Vagina (tissue), 2 donors: Measurements from ENCODE around the gene FKBP3.

ENCODE experiments used
- POLR2A ChIP-seq, 2 donors: fragments of 450-650 bp; IDR thresholded peaks; one replicate each; pipeline ENCODE4 v1.6.1; 2017; ENCODE audit warnings: antibody characterized with exemption in 2 of 2, mild to moderate bottlenecking in 2 of 2, moderate library complexity in 2 of 2
- POLR2AphosphoS5 ChIP-seq, 2 donors: sonication (generic); formaldehyde crosslinking; IDR thresholded peaks; one replicate each; pipeline ENCODE4 v1.9.0; 2017; ENCODE audit warnings: antibody characterized with exemption in 2 of 2, mild to moderate bottlenecking in 2 of 2, low read depth in 1 of 2; ENCODE audit not compliant: insufficient read depth in 1 of 2
- TF ChIP-seq, protein P1 (sequence below), 3 experiments: fragments of 450-650 bp in 2 of 3; fragments of 200-600 bp in 1 of 3; sonication (generic) in 1 of 3; IDR thresholded peaks; one replicate each; pipeline ENCODE4 v1.5.1; 2017 to 2019; ENCODE audit warnings: antibody characterized with exemption in 3 of 3, mild to moderate bottlenecking in 2 of 3, moderate library complexity in 2 of 3

GRCh38 chr14:45103806-45104205 lies 30.5 kb downstream of the FKBP3 start:
- TF ChIP-seq POLR2AphosphoS5 (IDR thresholded peaks at IDR 0.05; ENCODE audit: insufficient read depth in 1 of 2, low read depth in 1 of 2) (no peak), POLR2A (IDR thresholded peaks at IDR 0.05) (no peak)
- TF ChIP-seq, protein P1, sequence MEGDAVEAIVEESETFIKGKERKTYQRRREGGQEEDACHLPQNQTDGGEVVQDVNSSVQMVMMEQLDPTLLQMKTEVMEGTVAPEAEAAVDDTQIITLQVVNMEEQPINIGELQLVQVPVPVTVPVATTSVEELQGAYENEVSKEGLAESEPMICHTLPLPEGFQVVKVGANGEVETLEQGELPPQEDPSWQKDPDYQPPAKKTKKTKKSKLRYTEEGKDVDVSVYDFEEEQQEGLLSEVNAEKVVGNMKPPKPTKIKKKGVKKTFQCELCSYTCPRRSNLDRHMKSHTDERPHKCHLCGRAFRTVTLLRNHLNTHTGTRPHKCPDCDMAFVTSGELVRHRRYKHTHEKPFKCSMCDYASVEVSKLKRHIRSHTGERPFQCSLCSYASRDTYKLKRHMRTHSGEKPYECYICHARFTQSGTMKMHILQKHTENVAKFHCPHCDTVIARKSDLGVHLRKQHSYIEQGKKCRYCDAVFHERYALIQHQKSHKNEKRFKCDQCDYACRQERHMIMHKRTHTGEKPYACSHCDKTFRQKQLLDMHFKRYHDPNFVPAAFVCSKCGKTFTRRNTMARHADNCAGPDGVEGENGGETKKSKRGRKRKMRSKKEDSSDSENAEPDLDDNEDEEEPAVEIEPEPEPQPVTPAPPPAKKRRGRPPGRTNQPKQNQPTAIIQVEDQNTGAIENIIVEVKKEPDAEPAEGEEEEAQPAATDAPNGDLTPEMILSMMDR (IDR thresholded peaks at IDR 0.05), result no peak
